ENCODE results near the gene ENTHD1.
"Not testable (repeated sequence)": the region's sequence is repeated elsewhere in the genome, so short reads cannot be mapped to it uniquely, and the experiment has no call there.

The ENTHD1 gene

GRCh38 chr22:39797528-39798147 lies 95.9 kb downstream of the ENTHD1 start:
- DNase-seq (ENCODE audit: low read depth in 2 of 2), result no peak

DNA sequence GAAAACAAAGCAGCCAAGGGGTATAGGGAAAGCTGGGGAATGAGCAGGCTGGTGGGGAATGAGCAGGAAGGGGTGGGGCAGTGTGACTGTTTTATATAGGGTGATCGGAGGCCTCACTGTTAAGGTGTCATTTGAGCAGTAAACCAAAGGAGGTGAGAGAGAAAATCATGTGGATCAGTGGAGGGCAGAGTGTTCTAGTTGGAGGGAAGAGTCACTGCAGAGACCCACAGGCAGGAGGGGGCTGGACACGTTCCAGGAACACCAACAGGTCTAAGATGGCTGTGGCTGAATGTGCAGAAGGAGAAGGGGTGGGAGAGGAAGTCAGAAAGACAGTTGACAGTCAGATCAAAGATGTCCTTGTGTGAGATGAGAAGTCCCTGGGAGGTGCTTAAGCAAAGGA lies 103.8 kb downstream of the ENTHD1 start:
- no peak for DNase-seq (ENCODE audit: low read depth in 2 of 2)

- DNase-seq (ENCODE audit: low read depth in 2 of 2), result no peak
Measured at GRCh38 chr22:39785232-39785631, 108.3 kb downstream of the ENTHD1 start.

GRCh38 chr22:39777716-39778454 lies 115.7 kb downstream of the ENTHD1 start:
- no peak for DNase-seq (ENCODE audit: low read depth in 2 of 2)

- no peak for DNase-seq (ENCODE audit: low read depth in 2 of 2)
Measured at GRCh38 chr22:39776295-39777009, 117.1 kb downstream of the ENTHD1 start.

- DNase-seq (ENCODE audit: low read depth in 2 of 2), result no peak
Measured at GRCh38 chr22:39773976-39774539, 119.5 kb downstream of the ENTHD1 start.

DNA sequence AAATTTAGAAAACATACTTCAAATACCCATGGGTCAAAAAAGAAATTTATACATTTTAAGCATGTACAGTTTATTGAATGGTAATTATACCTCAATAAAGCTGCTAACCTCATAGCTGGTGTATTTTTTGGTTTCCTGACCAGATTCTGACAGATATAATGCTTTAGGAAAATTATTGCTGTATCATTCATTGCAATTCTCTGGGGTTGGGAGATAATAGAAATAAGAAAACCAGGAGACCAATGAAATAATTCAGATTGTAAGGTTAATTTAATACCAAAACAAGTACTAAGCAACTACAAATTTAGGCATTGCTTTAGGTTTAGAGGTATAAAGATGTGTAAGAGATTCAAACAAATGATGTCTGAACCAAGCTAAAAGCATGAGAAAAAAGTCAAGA lies 120.1 kb downstream of the ENTHD1 start:
- DNase-seq (ENCODE audit: low read depth in 2 of 2), result no peak

DNA sequence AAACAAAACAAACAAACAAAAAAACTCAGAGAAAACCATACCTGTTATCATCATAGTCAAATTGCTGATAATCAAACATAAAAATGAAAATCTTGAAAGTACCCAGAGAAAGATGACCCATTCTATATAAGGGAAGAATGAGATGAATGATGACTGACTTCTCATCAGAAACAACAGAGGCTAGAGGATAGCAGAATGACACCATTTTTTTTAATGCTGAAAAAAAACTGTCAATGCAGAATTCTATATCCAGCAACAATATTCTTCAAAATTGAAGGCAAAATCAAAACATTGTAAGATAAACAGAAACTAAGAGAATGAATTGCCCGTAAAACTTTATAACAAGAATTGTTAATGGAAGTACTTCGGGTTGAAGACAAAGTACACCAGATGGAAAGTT lies 122.1 kb downstream of the ENTHD1 start:
- DNase-seq (ENCODE audit: low read depth in 2 of 2), result no peak

- DNase-seq (ENCODE audit: low read depth in 2 of 2), result no peak
Measured at GRCh38 chr22:39765661-39766060, 127.9 kb downstream of the ENTHD1 start.

DNA sequence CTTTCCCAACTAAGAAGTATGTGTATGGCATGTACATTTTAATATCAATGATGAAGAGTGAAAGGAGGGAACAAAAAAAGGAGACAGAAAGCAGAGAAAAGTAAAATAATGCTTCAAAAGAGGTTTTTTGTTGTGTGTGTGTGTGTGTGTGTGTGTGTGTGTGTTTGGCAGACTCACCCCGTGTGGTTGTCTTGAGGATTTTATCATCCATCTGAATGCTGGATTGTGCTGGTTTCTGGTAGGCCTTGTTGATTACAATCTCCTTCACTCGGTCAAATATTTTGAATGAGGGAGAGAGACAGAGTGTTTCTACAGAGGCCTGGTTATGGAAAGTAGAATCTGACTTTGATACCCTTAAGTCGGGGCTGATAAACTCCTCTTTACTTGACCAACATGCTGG lies 128.5 kb downstream of the ENTHD1 start:
- no peak for DNase-seq (ENCODE audit: low read depth in 2 of 2)

GRCh38 chr22:39763276-39763675 lies 130.3 kb downstream of the ENTHD1 start:
- DNase-seq (ENCODE audit: low read depth in 2 of 2), result no peak

DNA sequence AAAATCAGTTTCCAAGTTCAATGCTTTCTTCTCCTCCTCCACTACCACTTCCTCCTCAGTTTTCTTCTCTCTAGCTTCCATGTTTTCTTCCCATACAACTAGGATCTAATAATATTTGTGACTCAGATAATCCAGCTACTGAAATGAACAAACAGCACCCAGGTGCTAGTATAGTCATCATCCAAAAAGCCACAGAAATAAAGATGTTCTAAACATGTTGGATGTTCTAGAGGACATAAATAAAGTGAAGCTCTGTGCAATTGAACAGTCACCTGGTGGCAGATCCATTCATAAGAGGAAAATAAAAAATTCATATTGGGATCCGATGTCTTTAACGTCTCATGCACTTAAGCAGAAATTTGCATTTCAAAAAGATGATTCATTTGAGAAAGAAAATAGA lies 142.8 kb downstream of the ENTHD1 start:
- no peak for DNase-seq (ENCODE audit: low read depth in 2 of 2)

DNA sequence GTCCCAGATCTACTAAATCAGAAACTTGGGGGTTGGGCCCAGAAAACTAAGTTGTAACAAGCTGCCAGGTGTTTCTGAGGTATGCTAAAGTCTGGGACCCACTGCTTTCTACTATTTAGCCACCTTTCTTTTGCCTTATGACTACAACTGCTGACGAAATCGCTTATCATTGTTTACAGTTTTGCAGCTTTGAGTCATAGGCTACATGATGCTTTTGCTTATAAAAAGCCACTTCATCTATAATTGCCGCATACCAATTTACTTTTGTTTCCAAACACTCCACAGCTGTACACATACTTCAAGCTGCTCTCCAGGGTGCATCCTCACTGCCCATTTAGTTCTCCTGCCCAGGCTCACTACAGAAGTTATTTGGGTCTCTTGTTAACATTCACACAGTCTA lies 144.7 kb downstream of the ENTHD1 start:
- DNase-seq (ENCODE audit: low read depth in 2 of 2), result no peak

GRCh38 chr22:39746600-39747262 lies 146.8 kb downstream of the ENTHD1 start:
- no peak for DNase-seq (ENCODE audit: low read depth in 2 of 2)

- DNase-seq (ENCODE audit: low read depth in 2 of 2), result no peak
Measured at GRCh38 chr22:39745789-39746188, 147.8 kb downstream of the ENTHD1 start.

- no peak for DNase-seq (ENCODE audit: low read depth in 2 of 2)
Measured at GRCh38 chr22:39744353-39744752, 149.2 kb downstream of the ENTHD1 start.

DNA sequence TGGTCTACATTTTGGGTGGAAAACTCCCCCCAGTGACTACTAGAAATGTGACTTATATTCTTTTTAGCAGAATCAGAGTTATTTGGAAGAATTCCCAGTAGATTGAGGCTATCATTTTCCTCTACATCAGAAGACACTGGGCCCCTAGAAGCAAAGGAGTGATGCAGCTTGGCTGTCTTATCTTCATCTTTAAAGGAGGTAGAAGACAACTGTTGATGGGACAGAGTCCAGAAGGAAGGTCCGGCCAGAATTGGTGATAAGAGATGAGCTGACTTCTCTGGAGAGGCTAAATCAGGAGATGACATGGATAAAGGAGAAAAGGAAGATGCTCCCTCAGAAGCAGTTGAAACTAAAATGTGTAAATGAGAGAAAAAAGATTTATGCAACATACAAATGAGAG lies 149.6 kb downstream of the ENTHD1 start:
- no peak for DNase-seq (ENCODE audit: low read depth in 2 of 2)

DNA sequence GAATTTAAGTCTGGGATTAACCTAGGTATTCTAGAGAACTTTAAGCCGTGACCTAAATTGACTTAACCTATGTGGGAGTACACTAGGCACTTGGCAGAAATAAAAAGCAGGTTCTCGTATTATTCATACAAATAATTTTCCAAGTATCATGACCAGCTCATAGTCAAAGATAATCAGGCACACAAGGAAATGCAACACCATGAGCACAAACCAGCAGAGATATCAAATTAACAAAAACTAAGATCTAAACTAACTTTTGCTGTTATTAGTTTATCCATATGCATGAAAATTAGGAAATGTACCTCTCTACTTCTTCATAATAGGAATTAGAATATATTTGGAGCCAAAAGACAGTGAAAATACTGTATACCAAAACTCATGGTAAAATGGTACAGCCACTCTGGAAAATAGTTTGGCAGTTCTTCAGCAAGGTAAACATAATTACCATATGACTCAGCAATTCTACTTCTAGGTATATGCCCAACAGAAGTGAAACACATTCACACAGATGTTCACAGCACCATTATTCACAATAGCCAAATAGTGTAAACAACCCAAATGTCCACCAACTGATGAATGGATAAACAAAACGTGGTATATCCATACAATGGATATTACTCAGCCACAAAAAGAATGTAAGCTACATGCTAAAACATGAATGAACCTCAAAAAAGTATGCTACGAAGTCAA lies 154.1 kb downstream of the ENTHD1 start:
- DNase-seq (ENCODE audit: low read depth in 2 of 2), result no peak

GRCh38 chr22:39738746-39739145 lies 154.8 kb downstream of the ENTHD1 start:
- no peak for DNase-seq (ENCODE audit: low read depth in 2 of 2)

GRCh38 chr22:39735776-39736175 lies 157.8 kb downstream of the ENTHD1 start:
- no peak for DNase-seq (ENCODE audit: low read depth in 2 of 2)

DNA sequence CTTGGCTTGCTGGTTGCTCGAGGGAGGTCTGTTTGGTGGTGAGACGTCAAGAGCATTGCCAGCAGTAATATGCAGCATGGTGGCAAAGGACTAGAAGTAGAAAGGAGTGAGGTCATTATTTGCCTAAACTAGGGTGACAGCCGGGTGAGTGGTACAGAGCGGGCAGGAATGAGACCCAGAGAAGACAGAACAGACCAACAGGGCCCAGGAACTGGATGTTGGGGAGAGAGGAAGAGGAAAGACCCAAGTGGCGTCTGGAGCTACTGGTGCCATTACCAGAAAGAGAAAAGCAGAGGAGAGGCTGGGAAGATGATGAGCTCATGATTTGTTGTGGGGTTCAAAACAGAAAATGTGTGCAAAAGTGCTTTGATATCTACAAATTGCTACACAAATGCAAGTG lies 158.7 kb downstream of the ENTHD1 start:
- DNase-seq (ENCODE audit: low read depth in 2 of 2), result no peak

DNA sequence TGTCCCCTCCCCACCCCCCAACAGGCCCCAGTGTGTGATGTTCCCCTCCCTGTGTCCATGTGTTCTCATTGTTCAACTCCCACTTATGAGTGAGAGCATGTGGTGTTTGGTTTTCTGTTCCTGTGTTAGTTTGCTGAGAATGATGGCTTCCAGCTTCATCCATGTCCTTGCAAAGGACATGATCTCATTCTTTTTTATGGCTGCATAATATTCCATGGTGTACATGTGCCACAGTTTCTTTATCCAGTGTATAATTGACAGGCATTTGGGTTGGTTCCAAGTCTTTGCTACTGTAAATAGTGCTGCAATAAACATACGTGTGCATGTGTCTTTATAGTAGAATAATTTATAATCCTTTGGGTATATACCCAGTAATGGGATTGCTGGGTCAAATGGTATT lies 159.5 kb downstream of the ENTHD1 start:
- not testable (repeated sequence) for DNase-seq (ENCODE audit: low read depth in 2 of 2)

All from stimulated activated CD8-positive, alpha-beta memory T cell treated with anti-CD3 and anti-CD28 coated beads, Interleukin-7, amount 100 ng/mL, for 1 hour (primary cell).